Panc1 (cell line): ENCODE data around the gene HNRNPC. TPM values are rescaled to one million over a fixed set of nuclear protein-coding genes. Genes with fewer than 3 reads are reported as not detected.

Experiments
- ATAC-seq: fragments of 200-7000 bp; cut with Tn5 transposase; 2 replicates; pipeline ENCODE4 v1.9.1; 2020; ENCODE audit warnings: mild to moderate bottlenecking, moderate library complexity
- BruUV-seq: library from RNA; stranded (reverse); fragments of 400-500 nt; replicated peaks from 2 replicates; lab custom pipeline; 2021; lab: Mats Ljungman, UMichigan
- CTCF ChIA-PET: fragments of 300-600 bp; sonication (Branson Sonifier 250); formaldehyde crosslinking; loops from one replicate; lab custom pipeline; 2022; ENCODE audit warnings: antibody characterized with exemption; lab: Charles Lee
- POLR2A ChIA-PET: fragments of 300-600 bp; sonication (Branson Sonifier 250); formaldehyde crosslinking; loops from one replicate; lab custom pipeline; 2022; ENCODE audit warnings: antibody characterized with exemption; lab: Charles Lee
- DNase-seq: peaks from one replicate; pipeline ENCODE4 v3.0.0-alpha.2; 2010; ENCODE audit warnings: low read depth, low spot score
- H3K27ac ChIP-seq: 2 replicates; pipeline ENCODE4 v1.5.1; 2011; ENCODE audit warnings: mild to moderate bottlenecking, low read length, inconsistent platforms
- H3K27me3 ChIP-seq: fragments of 200-500 bp; sonication (Bioruptor generic); 2 replicates; pipeline ENCODE4 v1.6.0; 2014; ENCODE audit warnings: low read length, inconsistent platforms; ENCODE audit not compliant: control insufficient read depth, insufficient read depth
- H3K36me3 ChIP-seq: fragments of 200-500 bp; sonication (Bioruptor generic); 2 replicates; pipeline ENCODE4 v1.5.1; 2014; ENCODE audit warnings: inconsistent platforms, mild to moderate bottlenecking, low read length, moderate library complexity; ENCODE audit not compliant: control insufficient read depth, insufficient read depth
- H3K4me1 ChIP-seq: 2 replicates; pipeline ENCODE4 v1.5.1; 2011; ENCODE audit warnings: inconsistent platforms, mild to moderate bottlenecking, low read length, moderate library complexity; ENCODE audit not compliant: control insufficient read depth, insufficient read depth
- H3K4me3 ChIP-seq, 2 experiments: 2 replicates each; pipeline ENCODE4 v1.5.1; 2011 to 2012; ENCODE audit warnings: low read depth in 2 of 2, low read length in 2 of 2, mild to moderate bottlenecking in 2 of 2, inconsistent platforms in 1 of 2, moderate library complexity in 1 of 2
- H3K9me3 ChIP-seq: fragments of 200-500 bp; sonication (Bioruptor generic); 2 replicates; pipeline ENCODE4 v1.5.1; 2014; ENCODE audit warnings: low read depth, mild to moderate bottlenecking, inconsistent platforms, low read length, moderate library complexity; ENCODE audit not compliant: control insufficient read depth, insufficient read depth
- CTCF ChIP-seq: fragments of 450-650 bp; IDR thresholded peaks from 2 replicates; pipeline ENCODE4 v1.5.1; 2017; ENCODE audit warnings: mild to moderate bottlenecking
- POLR2AphosphoS5 ChIP-seq: IDR thresholded peaks from 2 replicates; pipeline ENCODE4 v1.6.1; 2012; ENCODE audit warnings: mild to moderate bottlenecking, low read depth, low read length, moderate library complexity
- SIN3A ChIP-seq: IDR thresholded peaks from 2 replicates; pipeline ENCODE4 v1.6.1; 2012; ENCODE audit warnings: low read depth, mild to moderate bottlenecking, low read length, moderate library complexity, borderline replicate concordance; ENCODE audit not compliant: insufficient read depth
- TCF7L2 ChIP-seq: IDR thresholded peaks from 2 replicates; pipeline ENCODE4 v1.6.1; 2011; ENCODE audit warnings: mild to moderate bottlenecking, low read depth, low read length, inconsistent platforms
- in situ Hi-C: cut with HindIII; loops from 2 replicates; pipeline ENCODE4 v1.10.0; 2016; ENCODE audit warnings: low sequenced_read_pairs, low pct_unique_long_range_greater_than_20kb
- intact Hi-C: fragments of 100-400 bp; cut with micrococcal nuclease; formaldehyde crosslinking; loops from one replicate; pipeline ENCODE4 v1.10.0; 2022; ENCODE audit not compliant: unreplicated experiment
- total RNA-seq: library from RNA; stranded (reverse); gene quantifications from one replicate; pipeline ENCODE4 v1.2.1, GENCODE V29; 2021; ENCODE audit not compliant: unreplicated experiment
- TF ChIP-seq, protein P1 (sequence below), 2 experiments: IDR thresholded peaks; 2 replicates each; pipeline ENCODE4 v1.6.1; 2011 to 2012; ENCODE audit warnings: low read depth in 2 of 2, control low read depth in 1 of 2, low read length in 1 of 2, mild to moderate bottlenecking in 1 of 2, moderate library complexity in 1 of 2; ENCODE audit not compliant: insufficient read depth in 1 of 2

The HNRNPC gene
- total RNA-seq, 1 experiment from 2014 or later, result 537 TPM

- no TSS peak for BruUV-seq
- ChIA-PET CTCF (no interaction called here), POLR2A (interaction anchor here (0.7 to 0.9 kb wide), 3 partner anchors 15 to 208 kb away, joined by 3 to 4 read pairs (median 3); no protein-coding TSS in a partner anchor)
- Histone ChIP-seq H3K27ac (peak overlapping the region; percentile 94), H3K9me3 (no peaks in the 10 kb centered on the region), H3K27me3 (no peaks in the 10 kb centered on the region), H3K36me3 (peaks cover 40% of the 10 kb centered on the region), H3K4me3 (peak overlapping the region; percentile 70 to 86), H3K4me1 (peaks cover 28% of the 10 kb centered on the region)
- ATAC-seq, result no peak
- no peak for DNase-seq
- TF ChIP-seq CTCF, result no peak
- TF ChIP-seq POLR2AphosphoS5, result no peak
- TF ChIP-seq TCF7L2, result no peak
- TF ChIP-seq, protein P1, sequence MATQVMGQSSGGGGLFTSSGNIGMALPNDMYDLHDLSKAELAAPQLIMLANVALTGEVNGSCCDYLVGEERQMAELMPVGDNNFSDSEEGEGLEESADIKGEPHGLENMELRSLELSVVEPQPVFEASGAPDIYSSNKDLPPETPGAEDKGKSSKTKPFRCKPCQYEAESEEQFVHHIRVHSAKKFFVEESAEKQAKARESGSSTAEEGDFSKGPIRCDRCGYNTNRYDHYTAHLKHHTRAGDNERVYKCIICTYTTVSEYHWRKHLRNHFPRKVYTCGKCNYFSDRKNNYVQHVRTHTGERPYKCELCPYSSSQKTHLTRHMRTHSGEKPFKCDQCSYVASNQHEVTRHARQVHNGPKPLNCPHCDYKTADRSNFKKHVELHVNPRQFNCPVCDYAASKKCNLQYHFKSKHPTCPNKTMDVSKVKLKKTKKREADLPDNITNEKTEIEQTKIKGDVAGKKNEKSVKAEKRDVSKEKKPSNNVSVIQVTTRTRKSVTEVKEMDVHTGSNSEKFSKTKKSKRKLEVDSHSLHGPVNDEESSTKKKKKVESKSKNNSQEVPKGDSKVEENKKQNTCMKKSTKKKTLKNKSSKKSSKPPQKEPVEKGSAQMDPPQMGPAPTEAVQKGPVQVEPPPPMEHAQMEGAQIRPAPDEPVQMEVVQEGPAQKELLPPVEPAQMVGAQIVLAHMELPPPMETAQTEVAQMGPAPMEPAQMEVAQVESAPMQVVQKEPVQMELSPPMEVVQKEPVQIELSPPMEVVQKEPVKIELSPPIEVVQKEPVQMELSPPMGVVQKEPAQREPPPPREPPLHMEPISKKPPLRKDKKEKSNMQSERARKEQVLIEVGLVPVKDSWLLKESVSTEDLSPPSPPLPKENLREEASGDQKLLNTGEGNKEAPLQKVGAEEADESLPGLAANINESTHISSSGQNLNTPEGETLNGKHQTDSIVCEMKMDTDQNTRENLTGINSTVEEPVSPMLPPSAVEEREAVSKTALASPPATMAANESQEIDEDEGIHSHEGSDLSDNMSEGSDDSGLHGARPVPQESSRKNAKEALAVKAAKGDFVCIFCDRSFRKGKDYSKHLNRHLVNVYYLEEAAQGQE (IDR thresholded peaks at IDR 0.05; ENCODE audit: insufficient read depth in 1 of 2, low read depth in 2 of 2, low read length in 1 of 2), result no peak
- TF ChIP-seq SIN3A, result no peak
- intact Hi-C loops, result no loop called here
- in situ Hi-C loops, result no loop called here
Observed at GRCh38 chr14:21267886-21268616, 1.2 kb downstream of the HNRNPC start.

- intact Hi-C loops (no loop called here), in situ Hi-C loops (no loop called here)
- peaks cover 44% of the 10 kb centered on the region for H3K36me3 ChIP-seq
- peak overlapping the region; percentile 70 to 86 for H3K4me3 ChIP-seq
- ChIA-PET CTCF (no interaction called here), POLR2A (interaction anchor here (0.7 to 0.9 kb wide), 2 partner anchors 16 to 209 kb away, joined by 3 read pairs; no protein-coding TSS in a partner anchor)
- H3K27me3 ChIP-seq, result no peaks in the 10 kb centered on the region
- BruUV-seq, result TSS peak; percentile 66
- no peak for TF ChIP-seq SIN3A
- no peak for TF ChIP-seq TCF7L2
- no peak for TF ChIP-seq POLR2AphosphoS5
- TF ChIP-seq, protein P1 (IDR thresholded peaks at IDR 0.05; ENCODE audit: insufficient read depth in 1 of 2, low read depth in 2 of 2, low read length in 1 of 2), result no peak
- TF ChIP-seq CTCF, result no peak
- H3K27ac ChIP-seq, result peak overlapping the region; percentile 94
- DNase-seq, result no peak
- peaks cover 33% of the 10 kb centered on the region for H3K4me1 ChIP-seq
- no peak for ATAC-seq
- no peaks in the 10 kb centered on the region for H3K9me3 ChIP-seq
Observed at GRCh38 chr14:21267431-21267845, 1.8 kb downstream of the HNRNPC start.
